Superior temporal gyrus (tissue), 1 donor: Measurements from ENCODE around the gene KCTD21.

Experiments used
- DNase-seq: peaks from one replicate; pipeline ENCODE4 v3.0.0-alpha.2; 2016; ENCODE audit errors: extremely low spot score

The KCTD21 gene

DNA sequence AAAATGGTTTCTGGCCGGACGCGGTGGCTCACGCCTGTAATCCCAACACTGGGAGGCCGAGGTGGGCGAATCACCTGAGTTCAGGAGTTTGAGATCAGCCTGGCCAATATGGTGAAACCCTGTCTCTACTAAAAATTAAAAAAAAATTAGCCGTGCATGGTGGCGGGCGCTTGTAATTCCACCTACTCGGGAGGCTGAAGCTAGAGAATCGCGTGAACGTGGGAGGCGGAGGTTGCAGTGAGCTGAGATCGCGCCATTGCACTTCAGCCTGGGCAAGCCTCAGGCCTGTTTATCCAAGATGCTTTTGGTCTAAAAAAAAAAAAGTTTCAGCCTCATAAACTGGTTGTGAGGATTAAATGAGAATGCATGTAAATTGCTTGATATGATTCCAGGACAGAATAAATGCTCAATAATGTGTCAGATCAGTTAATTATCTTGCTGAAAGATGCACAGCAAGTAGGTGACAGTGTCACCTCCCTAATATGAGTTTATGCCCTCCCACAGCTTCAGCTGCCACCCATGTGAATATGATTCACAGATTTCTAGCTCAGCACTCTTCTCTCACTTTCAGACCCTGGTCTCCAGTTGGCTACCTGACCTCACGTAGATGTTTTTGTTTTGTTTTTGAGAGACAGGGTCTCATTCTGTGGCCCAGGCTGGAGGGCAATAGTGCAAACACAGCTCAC, 47.9 kb downstream of the KCTD21 start:
- no peak for DNase-seq

DNA sequence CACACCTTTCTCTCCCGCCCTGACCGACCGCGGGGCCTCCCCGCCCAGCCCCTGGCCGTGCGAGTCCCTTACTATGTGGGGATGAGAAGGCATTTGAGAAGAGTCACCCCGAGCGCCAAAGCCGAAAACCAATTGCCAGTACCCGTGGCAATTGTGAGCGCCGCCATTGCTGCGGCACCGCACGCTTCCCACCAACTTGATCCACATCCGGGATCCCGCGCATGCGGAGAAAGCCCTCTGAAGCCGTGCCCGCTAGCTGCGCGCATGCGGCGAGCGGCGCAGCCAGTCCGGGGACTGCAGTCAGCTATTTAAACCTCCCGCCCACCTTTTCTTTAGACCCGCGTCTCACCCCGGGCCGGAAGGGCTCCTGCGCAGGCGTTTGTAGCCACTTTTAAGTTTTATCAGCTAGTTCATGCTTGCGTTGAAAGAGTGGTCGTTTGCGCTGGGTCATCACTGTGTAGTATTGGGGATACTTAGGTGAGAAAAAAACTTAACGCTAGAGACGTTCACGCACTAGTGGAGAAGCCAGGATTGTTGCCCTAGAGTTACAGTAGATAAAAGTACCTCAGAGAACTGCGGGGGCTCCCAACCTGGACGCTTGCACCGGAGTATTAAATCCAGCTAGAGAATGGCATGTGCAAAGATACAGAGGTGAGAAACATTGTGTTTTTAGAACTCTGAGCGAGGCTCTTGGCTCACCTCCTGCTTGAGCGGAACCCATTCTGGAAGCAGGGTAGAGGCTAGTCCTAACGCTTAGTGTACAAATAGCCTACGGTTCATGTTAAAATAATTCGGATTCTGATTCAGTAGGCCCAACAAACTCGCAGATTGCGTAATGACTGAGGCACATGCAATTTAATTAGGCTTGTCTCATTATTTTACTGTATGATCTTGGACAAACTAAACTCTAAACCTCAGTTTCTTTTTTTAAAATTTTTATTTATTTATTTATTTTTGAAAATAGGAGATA, 48.7 kb downstream of the KCTD21 start, which contains the start of gene ALG8:
Gene ALG8, minus strand, starts transcription at position 205 of the 970 bp plus-strand sequence. Its CDS starts 38 bp downstream, at position 167.
- DNase-seq = peak; percentile 97

DNA sequence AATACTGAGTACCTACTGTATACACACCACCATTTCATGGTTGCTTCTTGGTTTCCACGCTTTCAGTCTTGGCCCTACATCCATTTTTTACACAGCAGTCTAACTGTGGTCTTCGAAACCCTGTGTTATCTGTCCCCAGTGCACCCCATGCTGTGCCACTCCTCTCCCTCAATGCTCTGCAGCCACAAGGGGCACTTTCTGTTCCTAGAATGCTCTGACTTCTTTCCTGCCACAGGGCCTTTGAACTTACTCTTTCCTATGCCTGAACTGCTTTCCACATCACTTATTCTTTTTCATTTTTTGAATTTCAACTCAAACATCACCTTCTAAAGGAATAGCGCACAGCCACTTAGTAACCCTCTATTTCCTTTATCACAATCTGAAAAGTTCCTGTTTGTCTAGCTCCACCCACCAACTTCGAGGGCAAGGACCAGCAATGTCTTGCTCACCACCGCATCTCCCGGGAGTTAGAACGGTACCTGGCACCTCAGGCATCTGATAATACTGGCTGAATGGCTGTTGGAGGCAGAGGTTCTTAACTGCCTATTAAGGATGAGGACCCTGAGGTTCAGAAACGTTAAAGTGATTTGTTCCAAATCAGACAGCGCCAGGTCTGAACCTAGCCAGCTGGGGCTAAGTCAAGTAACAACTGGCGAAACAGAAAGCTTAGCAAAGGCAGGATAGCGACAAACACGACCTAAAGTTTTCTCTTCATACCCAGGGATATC, 49.6 kb downstream of the KCTD21 start:
- peak; percentile 24 for DNase-seq

DNA sequence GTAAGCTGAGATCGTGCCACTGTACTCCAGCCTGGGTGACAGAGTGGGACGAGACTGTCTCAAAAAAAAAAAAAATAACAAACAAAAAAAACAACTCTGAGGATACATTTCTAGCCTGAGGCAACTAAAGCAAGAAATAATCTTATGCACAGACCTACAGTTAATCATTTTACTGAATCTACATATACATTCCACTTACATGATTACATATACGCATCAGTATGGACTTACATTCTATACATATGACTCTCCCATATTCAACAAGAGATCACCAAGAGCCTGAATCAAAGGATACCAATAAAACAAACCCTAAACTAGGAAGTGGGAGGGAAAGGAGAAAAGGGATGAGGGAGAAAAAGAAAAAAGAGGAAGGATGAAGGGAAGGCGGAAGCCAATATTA, 50.1 kb downstream of the KCTD21 start:
- DNase-seq = no peak

DNA sequence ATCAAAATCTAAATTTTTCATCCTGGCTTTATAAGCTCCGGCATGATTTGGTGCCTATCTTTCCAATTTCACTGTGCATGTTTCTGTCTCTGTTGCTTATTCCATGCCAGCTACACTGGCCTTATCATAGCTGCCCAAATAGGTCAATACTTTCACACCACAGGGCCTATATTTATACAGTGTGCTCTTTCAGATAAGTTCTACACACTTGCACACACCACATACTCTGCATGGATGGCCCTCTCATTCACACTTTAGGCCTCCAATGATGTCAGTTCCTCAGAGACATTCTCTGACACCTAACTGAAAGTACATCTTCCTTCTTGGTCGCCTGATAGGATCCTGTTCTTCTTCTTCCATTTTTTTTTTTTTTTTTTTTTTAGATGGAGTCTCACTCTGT, 56.0 kb downstream of the KCTD21 start:
- no peak for DNase-seq

DNA sequence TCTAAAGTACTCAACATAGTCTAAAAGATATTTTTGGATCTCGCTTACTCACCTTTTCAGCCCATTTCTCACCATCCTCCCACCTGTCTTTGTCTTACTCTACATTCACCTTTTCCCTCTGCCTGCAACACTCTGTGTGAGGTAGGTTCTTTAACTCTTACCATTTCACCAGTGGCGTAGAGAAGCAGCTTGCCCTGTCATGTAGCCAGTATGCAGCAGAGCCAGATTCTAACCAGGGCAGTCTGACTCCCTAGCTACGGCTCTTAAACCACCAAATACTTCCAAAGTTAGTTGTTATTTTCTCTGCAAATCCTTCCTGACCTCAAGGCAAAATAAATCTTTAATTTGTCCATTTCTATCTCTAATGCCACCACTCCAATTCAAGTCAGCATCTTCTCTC, 56.5 kb downstream of the KCTD21 start:
- no peak for DNase-seq

DNA sequence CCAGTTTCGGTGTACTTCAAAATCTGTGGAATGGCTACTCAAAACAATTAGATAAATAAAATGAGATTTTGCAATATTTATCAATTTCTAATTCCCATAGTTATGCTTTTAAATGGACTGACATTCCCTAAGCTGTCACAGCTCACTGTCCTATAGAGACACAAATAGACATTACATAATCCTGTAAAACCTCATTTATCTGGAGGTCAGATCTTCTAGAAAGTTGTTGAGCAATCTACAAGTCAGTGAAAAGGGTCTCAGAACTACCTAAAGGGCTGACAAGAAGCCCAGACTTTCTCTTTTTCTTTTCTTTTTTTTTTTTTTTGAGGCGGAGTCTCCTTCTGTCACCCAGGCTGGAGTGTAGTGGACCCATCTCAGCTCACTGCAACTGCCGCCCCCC, 61.0 kb downstream of the KCTD21 start:
- no peak for DNase-seq
